Activated CD4-positive, CD25-positive, alpha-beta regulatory T cell treated with anti-CD3 and anti-CD28 coated beads, Interleukin-2, amount 50 U/mL, for 24 hours (primary cell): ENCODE data around the gene LCA5.
"Not testable (repeated sequence)": the region's sequence is repeated elsewhere in the genome, so short reads cannot be mapped to it uniquely, and the experiment has no call there.

Experiments
- ATAC-seq, 2 donors: fragments of 150-1000 bp; cut with Tn5 transposase; one replicate each; pipeline ENCODE4 v1.10.0; 2021; ENCODE audit warnings: mild to moderate bottlenecking in 1 of 2, moderate library complexity in 1 of 2

LCA5 gene

GRCh38 chr6:79536585-79536953 lies 661 bp downstream of the LCA5 start:
- ATAC-seq: no peak

- not testable (repeated sequence) for ATAC-seq
Measured at GRCh38 chr6:79529567-79529966, 7.7 kb downstream of the LCA5 start.

GRCh38 chr6:79526897-79527296 lies 10.3 kb downstream of the LCA5 start:
- no peak for ATAC-seq

DNA sequence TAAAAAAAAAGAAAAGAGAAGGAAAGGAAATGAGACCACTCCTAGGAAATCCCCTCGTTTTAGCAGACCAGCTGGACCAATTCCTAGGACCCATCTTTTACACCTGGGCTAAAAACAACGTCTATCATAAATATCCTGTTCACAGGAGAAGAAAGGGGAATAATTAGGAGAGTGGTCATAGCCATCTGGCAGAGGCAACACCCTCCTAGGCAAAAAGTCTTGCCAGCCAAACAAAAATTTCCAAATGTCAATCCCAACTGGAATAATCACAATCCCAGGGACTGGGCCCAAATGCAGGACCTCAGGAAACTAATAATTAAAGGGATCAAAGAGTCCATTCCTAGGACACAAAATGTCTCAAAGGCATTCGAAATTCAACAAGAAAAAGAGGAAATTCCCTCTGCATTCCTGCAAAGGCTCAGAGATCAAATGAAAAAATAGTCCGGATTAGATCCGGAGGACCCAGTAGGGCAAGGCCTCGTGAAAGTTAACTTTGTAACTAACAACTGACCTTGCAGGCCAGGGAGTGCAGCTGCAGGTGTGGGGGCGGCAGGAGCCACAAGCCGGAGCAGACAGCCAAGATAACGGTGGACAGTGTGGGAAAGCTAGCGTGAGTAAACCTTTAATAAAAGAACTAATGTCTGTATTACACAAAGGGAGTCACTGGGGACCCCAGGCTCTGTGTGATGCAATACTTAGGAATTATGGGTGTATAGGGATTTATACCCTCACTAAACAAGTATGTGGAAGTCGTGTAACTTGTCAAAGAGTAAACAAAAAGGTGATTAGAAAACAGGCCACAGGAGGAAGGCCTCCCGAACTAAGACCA lies 11.7 kb downstream of the LCA5 start:
- no peak for ATAC-seq

GRCh38 chr6:79524065-79524464 lies 13.2 kb downstream of the LCA5 start:
- ATAC-seq: no peak

- ATAC-seq: no peak
Measured at GRCh38 chr6:79522609-79523008, 14.6 kb downstream of the LCA5 start.

DNA sequence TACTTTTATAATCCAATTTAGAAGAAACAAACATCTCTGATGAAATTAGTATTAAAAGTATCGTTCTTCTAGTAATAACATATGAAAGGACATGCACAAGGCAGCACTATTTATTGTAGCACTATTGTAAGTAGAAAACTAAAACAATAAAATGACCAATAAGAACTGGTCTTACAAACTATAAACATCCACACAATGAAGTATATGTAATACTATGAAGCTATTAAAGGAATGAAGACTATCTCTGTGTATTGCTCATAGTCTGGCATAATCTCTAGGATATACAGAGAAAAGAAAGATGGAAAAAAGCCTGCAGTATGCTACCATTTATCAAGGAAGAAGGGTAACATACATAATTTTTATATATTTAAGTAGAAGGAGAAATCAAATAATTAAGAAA lies 16.7 kb downstream of the LCA5 start:
- ATAC-seq: no peak

DNA sequence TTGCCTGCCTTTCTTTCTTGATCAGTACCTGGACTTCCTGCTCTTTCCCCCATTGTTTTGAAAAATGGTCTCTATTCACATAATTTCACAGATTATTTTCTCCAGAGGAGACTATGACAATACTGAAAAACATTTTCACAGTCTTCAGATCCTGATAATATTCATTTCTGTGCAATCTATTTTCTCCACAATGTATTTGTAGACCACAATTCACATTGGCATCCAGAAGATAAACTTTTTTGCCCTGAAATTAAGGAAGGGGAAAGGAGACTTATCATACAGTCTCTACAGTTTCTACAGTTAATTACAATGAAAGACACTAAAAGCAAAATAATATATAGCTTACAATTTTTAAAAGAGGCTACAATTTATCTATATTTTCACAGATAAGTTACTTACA lies 18.4 kb downstream of the LCA5 start:
- ATAC-seq: no peak

- ATAC-seq: no peak
Measured at GRCh38 chr6:79515436-79515835, 21.8 kb downstream of the LCA5 start.

DNA sequence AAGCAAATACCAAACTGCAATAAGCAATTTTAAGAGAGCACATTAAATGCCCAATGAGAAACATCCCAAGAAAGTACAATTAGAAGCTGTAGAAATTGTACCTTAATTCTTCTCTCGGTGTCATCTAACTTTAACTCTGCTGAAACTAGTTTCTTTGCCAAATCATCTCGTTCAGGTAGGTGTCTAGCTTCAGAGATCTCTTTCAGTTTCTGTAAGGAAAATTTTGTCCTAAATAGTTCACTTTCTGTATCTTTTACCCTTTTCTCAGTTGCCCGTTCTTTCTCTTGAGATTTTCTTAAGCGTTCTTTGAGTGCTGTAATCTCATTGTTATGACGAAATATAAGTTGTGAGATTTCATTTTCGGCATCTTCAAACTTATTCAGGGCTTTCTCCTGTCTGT lies 24.1 kb downstream of the LCA5 start:
- no peak for ATAC-seq

- no peak for ATAC-seq
Measured at GRCh38 chr6:79512014-79512413, 25.2 kb downstream of the LCA5 start.

DNA sequence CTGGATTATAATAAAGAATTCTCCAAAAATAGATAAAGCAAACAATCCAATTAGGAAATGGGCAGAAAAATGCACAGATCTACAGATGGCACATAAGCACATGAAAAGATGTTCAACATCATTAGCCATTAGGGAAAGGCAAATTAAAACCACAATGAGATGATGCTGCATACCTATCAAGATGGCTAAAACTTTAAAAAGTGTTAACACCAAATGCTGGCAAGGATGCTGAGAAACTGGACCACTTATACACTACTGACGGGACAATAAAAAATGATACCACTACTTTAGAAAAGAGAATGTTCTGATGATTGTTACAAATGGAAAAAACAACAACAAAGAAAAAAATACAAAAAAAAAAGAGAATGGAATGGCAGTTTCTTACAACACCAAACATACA lies 26.5 kb downstream of the LCA5 start:
- no peak for ATAC-seq

DNA sequence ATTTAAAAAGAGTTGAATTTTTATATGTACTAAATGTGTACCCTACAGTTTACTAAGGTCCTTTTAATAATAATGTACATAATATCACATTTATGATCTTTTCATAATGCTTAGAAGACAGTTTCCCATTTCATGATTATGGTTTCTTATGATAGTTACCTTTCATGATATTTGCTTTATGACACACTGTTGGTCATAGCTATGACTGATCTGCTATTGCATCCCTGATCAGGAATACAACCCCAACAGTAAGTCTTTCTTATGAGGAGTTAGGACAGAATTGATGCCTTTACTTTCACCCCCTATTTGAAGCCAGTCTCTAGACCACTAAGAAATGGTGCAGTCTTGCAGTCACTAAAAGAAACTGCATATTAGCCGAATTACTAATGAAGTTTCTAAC lies 31.0 kb downstream of the LCA5 start:
- ATAC-seq: no peak

GRCh38 chr6:79504372-79504771 lies 32.9 kb downstream of the LCA5 start:
- no peak for ATAC-seq

- no peak for ATAC-seq
Measured at GRCh38 chr6:79498842-79499241, 38.4 kb downstream of the LCA5 start.

DNA sequence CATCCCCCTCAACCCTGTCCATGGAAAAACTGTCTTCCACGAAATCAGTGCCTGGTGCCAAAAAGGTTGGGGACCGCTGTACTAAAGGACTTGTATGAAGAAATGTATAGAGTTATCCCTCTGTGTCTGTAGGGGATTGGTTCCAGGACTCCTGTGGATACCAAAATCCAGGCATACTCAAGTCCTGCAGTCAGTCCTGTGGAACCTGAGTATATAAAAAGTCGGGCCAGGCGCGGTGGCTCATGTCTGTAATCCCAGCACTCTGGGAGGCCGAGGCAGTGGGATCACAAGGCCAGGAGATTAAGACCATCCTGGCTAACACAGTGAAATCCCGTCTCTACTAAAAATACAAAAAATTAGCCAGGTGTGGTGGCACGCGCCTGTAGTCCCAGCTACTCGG lies 42.0 kb downstream of the LCA5 start:
- ATAC-seq: no peak

DNA sequence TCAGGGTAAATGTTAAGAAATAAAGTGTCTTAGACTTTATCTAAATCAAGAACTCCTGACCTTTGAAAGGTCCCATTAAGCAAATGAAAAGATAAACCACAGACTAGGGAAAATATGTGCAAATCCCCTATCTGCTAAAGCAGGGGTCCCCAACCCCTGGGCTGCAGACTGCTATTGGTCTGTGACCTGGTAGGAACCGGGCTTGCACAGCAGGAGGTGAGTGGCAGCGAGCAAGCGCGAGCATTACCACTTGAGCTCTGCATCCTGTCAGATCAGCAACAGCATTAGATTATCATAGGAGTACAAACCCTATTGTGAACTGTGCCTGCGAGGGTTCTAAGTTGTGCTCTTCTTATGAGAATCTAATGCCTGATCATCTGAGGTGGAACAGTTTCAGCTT lies 42.4 kb downstream of the LCA5 start:
- ATAC-seq: no peak

DNA sequence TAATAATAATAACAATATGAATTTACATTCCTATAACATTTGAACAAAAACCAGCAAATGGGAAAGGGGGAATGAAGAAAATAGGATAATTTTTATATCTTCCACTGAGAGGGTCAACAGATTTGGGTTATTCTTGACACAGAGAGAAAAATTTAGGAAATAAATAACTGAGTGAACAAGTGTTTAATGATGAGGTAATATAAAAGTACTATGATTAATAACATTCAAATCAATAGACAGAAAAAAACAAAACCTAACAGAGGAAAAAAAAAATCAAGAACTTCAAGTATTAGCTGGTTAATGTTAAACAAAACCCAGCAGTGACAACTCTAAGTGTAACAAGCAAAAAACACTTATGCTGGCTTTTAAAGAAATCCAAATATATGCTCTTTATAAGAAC lies 66.5 kb downstream of the LCA5 start:
- no peak for ATAC-seq

DNA sequence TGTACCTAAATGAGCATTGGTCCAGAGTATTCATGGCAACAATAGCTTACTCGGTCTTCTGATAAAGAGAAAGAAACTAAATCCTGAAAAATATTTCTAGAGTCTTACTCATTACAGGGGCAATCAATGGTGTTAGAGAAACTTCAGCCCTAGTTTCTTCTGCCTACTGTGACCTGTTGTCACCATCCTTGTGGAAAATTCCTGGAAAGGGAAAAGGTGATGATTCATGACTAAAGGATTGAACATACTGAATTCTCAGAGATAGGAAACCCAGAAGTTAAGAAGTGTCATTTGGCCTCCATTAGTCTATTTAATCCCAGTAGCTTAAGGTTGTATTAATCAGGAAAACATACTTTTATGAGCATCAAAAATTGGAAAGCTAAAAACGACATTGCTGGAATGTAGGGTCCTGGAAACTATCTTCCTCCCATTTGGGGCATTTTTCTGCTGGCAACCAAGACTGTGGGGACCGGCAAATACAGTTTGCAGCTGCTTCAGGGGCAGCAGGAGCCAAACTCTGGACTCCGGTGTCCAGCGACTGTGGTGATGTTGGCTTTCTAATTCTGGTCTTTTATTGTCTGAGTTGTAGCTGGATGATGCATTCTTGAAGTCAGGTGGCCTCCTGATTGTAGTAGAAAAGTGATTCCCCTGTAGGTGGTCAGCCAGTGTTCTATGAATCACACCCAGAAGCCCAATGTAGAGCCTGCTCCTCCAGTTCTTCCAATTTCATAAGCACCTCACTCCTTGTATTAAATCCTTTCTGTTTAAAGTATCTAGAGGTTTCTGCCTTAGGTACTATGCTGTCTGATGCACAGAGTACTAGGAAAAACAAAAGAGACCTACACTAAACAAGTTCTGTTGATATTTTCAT lies 67.6 kb downstream of the LCA5 start:
- no peak for ATAC-seq

DNA sequence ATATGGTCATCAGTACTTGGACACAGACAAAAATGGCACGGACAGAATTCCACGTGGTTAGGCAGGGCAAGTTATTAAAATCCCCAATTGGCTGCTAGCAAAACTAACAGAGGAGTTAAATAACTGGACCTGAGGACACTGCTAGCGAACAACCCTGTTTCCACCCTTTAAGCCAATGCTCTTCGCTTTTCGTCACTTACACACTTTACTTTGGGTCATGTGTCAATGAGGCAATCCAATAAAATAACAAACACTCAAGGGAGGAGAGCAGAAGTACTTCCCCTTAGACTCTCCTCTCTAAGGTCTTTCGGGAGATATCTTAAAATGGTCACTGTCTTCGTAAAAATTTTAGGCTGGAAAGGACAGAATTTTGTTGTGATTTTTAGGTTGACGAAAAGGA lies 68.6 kb downstream of the LCA5 start:
- ATAC-seq: no peak

DNA sequence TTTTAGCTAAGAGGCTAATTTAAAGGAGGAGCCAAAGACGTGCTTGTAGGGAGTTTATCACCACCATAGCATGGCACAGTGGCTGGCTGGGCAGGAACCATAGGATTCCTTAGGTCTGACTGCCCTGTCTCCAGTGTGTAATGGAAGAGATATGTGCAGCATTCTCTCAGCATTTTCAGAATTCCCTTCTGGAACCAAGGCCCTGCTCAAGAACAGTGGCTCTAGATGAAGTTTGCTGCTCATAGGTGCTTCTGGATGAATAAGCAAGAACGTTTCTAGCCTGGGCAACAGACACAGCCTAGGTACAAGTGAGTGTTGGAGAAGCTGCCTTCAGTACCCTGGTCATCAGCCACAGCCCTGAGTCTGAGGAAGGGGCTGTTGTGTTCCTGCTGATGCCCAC lies 69.1 kb downstream of the LCA5 start:
- ATAC-seq: no peak

- no peak for ATAC-seq
Measured at GRCh38 chr6:79467716-79468115, 69.5 kb downstream of the LCA5 start.

DNA sequence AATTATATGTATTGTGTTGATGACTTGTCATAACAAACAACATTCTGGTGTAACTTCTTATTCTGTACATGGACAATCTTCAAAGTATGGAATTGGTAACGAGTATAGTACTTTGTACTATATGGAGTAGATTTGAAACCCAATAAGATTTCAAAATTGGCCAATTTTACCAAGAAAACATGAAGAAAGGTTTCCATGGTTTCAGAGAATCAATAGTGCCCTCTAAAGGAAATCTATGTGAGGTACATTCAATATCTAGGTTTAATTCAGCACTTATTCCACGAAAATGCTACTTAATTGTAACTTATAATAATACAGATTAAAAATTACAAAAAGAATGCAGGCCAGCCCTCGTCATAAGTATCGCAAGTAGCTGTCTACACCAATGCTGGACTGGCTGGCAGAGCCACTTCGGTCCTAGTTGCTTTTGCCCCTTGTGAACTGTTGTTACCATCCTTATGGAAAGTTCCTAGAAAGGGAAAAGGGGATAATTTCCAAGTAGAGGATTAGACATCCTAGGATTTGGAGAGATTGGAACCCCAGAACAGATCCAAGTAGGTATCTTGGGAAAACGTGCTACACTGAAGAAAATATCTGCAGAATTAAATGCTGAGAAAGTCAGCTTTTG lies 70.9 kb downstream of the LCA5 start:
- no peak for ATAC-seq

GRCh38 chr6:79465381-79465780 lies 71.8 kb downstream of the LCA5 start:
- no peak for ATAC-seq
